Spleen (tissue), 11 donors: ENCODE measurements around the gene ZCCHC7. TPM values are rescaled to one million over a fixed set of nuclear protein-coding genes. Genes with fewer than 3 reads are reported as not detected.

Experiments used
- DNase-seq: peaks from one replicate; pipeline ENCODE4 v3.0.0-alpha.2; 2020
- H3K27ac ChIP-seq, 8 donors: fragments of 200-600 bp; sonication (generic) in 7 of 8; 1 replicate in 4 of 8; 2 replicates in 4 of 8; pipeline versions ENCODE4 v1.5.0 to v1.8.0; 2016 to 2021; ENCODE audit warnings: inconsistent platforms in 4 of 8, mild to moderate bottlenecking in 4 of 8, moderate library complexity in 1 of 8
- H3K27me3 ChIP-seq, 7 donors: fragments of 200-600 bp; sonication (generic) in 6 of 7; replicated peaks in 1 of 7; 1 replicate in 4 of 7; 2 replicates in 3 of 7; pipeline versions ENCODE4 v1.5.0 to v1.8.0; 2016 to 2021; ENCODE audit warnings: inconsistent platforms in 3 of 7, mild to moderate bottlenecking in 1 of 7
- H3K36me3 ChIP-seq, 6 donors: fragments of 200-600 bp; sonication (generic) in 5 of 6; 1 replicate in 4 of 6; 2 replicates in 2 of 6; pipeline versions ENCODE4 v1.5.0 to v1.8.0; 2016 to 2021; ENCODE audit warnings: inconsistent platforms in 2 of 6
- H3K4me1 ChIP-seq, 6 donors: fragments of 200-600 bp; sonication (generic) in 5 of 6; 1 replicate in 3 of 6; 2 replicates in 3 of 6; pipeline versions ENCODE4 v1.5.0 to v1.8.0; 2016 to 2021; ENCODE audit warnings: inconsistent platforms in 3 of 6
- H3K4me3 ChIP-seq, 8 donors: fragments of 200-600 bp; sonication (generic) in 7 of 8; 1 replicate in 4 of 8; 2 replicates in 4 of 8; pipeline versions ENCODE4 v1.5.0 to v1.8.0; 2016 to 2021; ENCODE audit warnings: inconsistent platforms in 4 of 8, mild to moderate bottlenecking in 4 of 8, moderate library complexity in 2 of 8
- H3K9me3 ChIP-seq, 8 donors: fragments of 200-600 bp; sonication (generic) in 7 of 8; 1 replicate in 4 of 8; 2 replicates in 4 of 8; pipeline versions ENCODE4 v1.5.0 to v1.8.0; 2016 to 2021; ENCODE audit warnings: inconsistent platforms in 4 of 8
- POLR2A ChIP-seq, 3 donors: fragments of 450-650 bp; IDR thresholded peaks; one replicate each; pipeline ENCODE4 v1.5.1; 2017; ENCODE audit warnings: antibody characterized with exemption in 3 of 3, mild to moderate bottlenecking in 1 of 3
- POLR2AphosphoS5 ChIP-seq, 3 donors: sonication (generic); formaldehyde crosslinking; IDR thresholded peaks; one replicate each; pipeline ENCODE4 v1.5.1; 2017; ENCODE audit warnings: antibody characterized with exemption in 3 of 3
- WGBS, 5 donors: extraction: QIAGEN DNeasy Blood & Tissue Kit in 3 of 5; methylation state at CpG; one replicate each; pipeline versions ENCODE4 v1.1.5 to v1.1.7; 2013 to 2018; 5-methylcytosine and 5-hydroxymethylcytosine counted together
- intact Hi-C: fragments of 100-400 bp; cut with DNase I; formaldehyde crosslinking; loops from one replicate; pipeline ENCODE4 v1.15.0; 2023; ENCODE audit warnings: low total_unique reads
- polyA plus RNA-seq, 3 donors: library from polyadenylated mRNA; stranded (reverse); fragments of 200-250 nt; gene quantifications; one replicate each; pipeline ENCODE4 v1.2.1, GENCODE V29; 2013
- total RNA-seq, 7 donors: library from RNA; depleted of rRNA in 3 of 7; stranded (reverse); fragments of >200 nt in 3 of 7; fragmentation: NEBNext Ultra II Directional in 4 of 7; extraction: Animal tissue kit (Norgen Biotek cat#: 25700) in 4 of 7; gene quantifications; one replicate each; pipeline versions ENCODE4 v1.1.0 to v1.2.1, GENCODE V29; 2016 to 2021
- TF ChIP-seq, protein P1 (sequence below), 11 experiments: fragments of 200-600 bp in 7 of 11; fragments of 450-650 bp in 4 of 11; sonication (generic) in 4 of 11; IDR thresholded peaks in 8 of 11; conservative IDR thresholded peaks in 3 of 11; 1 replicate in 7 of 11; 2 replicates in 4 of 11; pipeline versions ENCODE4 v1.4.0 to v1.8.0; 2016 to 2021; ENCODE audit warnings: antibody characterized with exemption in 11 of 11, inconsistent platforms in 4 of 11, mild to moderate bottlenecking in 1 of 11
- donor health status: healthy with polysubstance abuse.
- donor health status: DM: no; HTN: no; CAD: no; lungs with moderate emphysema.
- donor health status: DM: no; HTN: no; CAD: no.
- donor health status: Bipolar disorder and iron deficiency.
- donor health status: healthy.
- donor health status: DM: no; HTN: no; CAD: no.
- donor health status: DM: yes; HTN: yes; CAD: no.

The ZCCHC7 gene
- total and polyA plus RNA-seq, 10 donors: 17.0 to 50.6 (median 38.1) TPM

DNA sequence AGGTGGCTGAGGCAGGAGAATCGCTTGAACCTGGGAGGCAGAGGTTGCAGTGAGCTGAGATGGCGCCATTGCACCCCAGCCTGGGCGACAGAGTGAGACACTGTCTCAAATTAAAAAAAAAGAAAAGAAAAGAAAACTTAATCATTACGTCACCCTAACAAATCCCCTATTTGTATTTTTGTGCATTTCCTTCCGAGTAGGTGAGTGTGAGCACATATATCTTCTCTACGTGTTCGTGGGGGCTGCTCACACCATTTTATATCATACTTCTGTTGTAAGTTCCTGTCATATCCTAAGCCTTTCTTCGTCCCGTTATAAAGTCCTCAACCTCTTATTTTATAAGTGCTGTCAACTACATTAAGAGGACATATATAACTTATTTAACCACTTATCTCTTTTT lies 260.2 kb downstream of the ZCCHC7 start:
- no peaks in the 10 kb centered on the region for H3K9me3 ChIP-seq

DNA sequence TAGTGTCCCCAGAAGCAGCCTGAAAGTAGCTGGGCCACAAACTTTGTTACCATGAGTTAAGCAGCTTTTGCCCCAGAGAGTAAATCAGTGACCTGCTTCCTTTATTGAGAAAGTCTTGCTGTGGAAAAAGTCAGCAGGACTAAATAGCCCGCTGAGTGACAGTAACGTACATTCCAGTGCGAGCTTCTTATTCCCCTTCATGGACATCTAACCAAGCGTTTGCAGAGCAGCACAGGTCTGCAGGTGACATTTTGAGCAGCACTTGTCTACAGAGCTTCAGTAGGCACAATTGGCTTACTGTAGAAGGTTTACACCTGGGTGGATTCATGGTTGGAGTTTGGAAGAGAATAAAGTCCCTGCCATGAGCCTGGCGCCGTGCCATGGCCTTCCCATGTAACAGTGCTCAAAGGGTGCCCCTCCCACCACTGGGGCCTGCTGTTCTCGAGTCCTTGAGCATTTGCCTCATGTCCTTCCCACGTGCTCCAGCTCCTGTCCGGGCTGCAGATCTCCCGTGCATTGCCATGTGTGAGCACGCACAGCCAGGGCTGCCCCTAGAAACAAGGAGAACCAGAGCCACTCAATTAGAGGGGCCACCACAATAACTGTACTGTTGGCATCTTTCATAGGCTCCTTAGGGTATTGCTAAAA lies 260.8 kb downstream of the ZCCHC7 start:
- Histone ChIP-seq H3K4me1 (peaks cover 4 to 52% (median 23%) of the 10 kb centered on the region in 6 donors), H3K4me3 (no peak overlapping the region), H3K36me3 (no peaks in the 10 kb centered on the region), H3K9me3 (no peaks in the 10 kb centered on the region), H3K27me3 (no peaks in the 10 kb centered on the region), H3K27ac (peak overlapping the region in 2 of 8 donors; percentile 22 to 24)
- no peak for TF ChIP-seq POLR2A (IDR thresholded peaks at IDR 0.05)
- TF ChIP-seq, protein P1, sequence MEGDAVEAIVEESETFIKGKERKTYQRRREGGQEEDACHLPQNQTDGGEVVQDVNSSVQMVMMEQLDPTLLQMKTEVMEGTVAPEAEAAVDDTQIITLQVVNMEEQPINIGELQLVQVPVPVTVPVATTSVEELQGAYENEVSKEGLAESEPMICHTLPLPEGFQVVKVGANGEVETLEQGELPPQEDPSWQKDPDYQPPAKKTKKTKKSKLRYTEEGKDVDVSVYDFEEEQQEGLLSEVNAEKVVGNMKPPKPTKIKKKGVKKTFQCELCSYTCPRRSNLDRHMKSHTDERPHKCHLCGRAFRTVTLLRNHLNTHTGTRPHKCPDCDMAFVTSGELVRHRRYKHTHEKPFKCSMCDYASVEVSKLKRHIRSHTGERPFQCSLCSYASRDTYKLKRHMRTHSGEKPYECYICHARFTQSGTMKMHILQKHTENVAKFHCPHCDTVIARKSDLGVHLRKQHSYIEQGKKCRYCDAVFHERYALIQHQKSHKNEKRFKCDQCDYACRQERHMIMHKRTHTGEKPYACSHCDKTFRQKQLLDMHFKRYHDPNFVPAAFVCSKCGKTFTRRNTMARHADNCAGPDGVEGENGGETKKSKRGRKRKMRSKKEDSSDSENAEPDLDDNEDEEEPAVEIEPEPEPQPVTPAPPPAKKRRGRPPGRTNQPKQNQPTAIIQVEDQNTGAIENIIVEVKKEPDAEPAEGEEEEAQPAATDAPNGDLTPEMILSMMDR (IDR thresholded peaks at IDR 0.05 in 8 of 11, conservative IDR thresholded peaks at IDR 0.05 in 3 of 11): no peak
- TF ChIP-seq POLR2AphosphoS5 (IDR thresholded peaks at IDR 0.05): no peak
- intact Hi-C loops: no loop called here
- DNase-seq: no peak
- WGBS, 5 donors: 74 to 84% (median 83%) methylated on average over 10 to 11 of the region's 11 CpGs

More for the DNA sequence above, 260.2 kb downstream of the ZCCHC7 start:
- 78 to 86% (median 80%) methylated on average over 9 of the region's 9 CpGs for WGBS, 5 donors
- no peaks in the 10 kb centered on the region for H3K27me3 ChIP-seq
- no peak for DNase-seq
- H3K36me3 ChIP-seq: no peaks in the 10 kb centered on the region
- peaks cover 2 to 58% (median 24%) of the 10 kb centered on the region in 6 donors for H3K4me1 ChIP-seq
- TF ChIP-seq POLR2AphosphoS5 (IDR thresholded peaks at IDR 0.05) (no peak), POLR2A (IDR thresholded peaks at IDR 0.05) (no peak)
- TF ChIP-seq, protein P1 (IDR thresholded peaks at IDR 0.05 in 8 of 11, conservative IDR thresholded peaks at IDR 0.05 in 3 of 11): no peak
- H3K4me3 ChIP-seq: no peak overlapping the region
- intact Hi-C loops: no loop called here
- no peak overlapping the region for H3K27ac ChIP-seq

DNA sequence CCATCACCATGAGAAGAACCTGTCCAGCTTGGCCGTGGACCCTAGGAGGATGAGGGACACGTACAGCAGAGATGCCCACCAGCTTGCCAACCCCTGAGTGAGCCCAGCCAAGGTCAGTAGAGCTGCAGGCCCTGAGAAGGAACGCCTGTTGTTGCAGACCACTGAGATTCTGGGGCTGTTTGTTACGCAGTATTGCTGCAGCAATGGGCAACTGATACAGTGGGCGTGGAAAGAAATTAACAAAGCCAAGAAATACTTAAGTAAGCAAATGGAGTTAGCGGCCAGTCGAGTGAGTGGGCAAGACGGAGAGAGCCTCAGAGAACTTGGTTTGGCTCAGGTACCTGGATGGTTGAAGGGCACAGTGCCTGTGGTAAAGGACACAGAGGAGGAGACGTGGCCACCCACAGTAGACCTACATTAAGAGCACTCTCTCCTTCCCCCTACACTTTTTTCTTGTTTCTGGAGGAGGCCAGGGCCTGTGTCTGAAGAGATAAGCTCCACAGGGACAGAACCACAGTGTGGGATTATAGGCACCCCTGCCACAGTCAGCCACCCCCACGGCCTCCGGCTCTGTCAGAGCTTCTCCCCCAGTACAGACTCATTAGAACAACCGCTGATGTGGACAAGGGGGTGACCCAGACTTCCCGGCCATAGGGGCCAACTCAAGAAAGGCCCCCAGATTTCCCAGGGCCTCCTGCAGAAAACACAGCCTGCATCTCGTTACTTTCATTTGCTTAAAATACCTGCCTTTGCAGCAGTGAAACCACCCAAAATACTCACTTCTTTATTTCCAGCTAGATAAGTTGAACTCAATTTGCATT lies 262.0 kb downstream of the ZCCHC7 start:
- H3K4me1 ChIP-seq: peaks cover 4 to 45% (median 23%) of the 10 kb centered on the region in 6 donors
- WGBS, 5 donors: 66 to 81% (median 77%) methylated on average over 14 of the region's 14 CpGs
- no peak for DNase-seq
- H3K9me3 ChIP-seq: no peaks in the 10 kb centered on the region
- H3K27ac ChIP-seq: peak overlapping the region in 7 of 8 donors; percentile 15 to 71 (median 65)
- no peaks in the 10 kb centered on the region for H3K27me3 ChIP-seq
- H3K4me3 ChIP-seq: no peak overlapping the region
- no peaks in the 10 kb centered on the region for H3K36me3 ChIP-seq
- intact Hi-C loops: no loop called here
- no peak for TF ChIP-seq POLR2A (IDR thresholded peaks at IDR 0.05)
- TF ChIP-seq, protein P1 (IDR thresholded peaks at IDR 0.05 in 8 of 11, conservative IDR thresholded peaks at IDR 0.05 in 3 of 11): no peak
- no peak for TF ChIP-seq POLR2AphosphoS5 (IDR thresholded peaks at IDR 0.05)

DNA sequence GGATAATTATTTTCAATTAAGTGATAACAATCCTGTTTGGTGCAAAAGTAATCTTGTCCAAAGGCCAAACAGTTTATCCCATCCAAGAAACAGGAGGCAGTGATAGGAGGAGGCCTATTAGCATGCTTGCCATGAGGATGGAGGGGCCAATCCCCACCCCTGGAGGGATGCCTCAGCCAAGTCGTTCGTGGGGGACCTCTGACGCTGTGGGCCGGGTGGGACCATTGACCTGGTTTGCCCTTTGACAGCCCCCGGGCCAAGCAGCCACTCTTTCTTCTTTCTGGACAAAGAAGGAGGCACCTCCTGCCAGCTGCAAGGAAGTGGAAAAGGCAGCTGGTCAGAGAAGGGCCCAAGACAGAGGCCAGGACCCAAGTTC lies 262.6 kb downstream of the ZCCHC7 start:
- Histone ChIP-seq H3K4me1 (peaks cover 4 to 47% (median 23%) of the 10 kb centered on the region in 6 donors), H3K27ac (peak overlapping the region in 7 of 8 donors; percentile 15 to 71 (median 42)), H3K27me3 (no peaks in the 10 kb centered on the region), H3K36me3 (no peaks in the 10 kb centered on the region), H3K9me3 (no peaks in the 10 kb centered on the region), H3K4me3 (no peak overlapping the region)
- no peak for DNase-seq
- WGBS, 5 donors: 59 to 61% (median 60%) methylated on average over 5 of the region's 5 CpGs; no CpG with 5 or more reads in 1 of the 5 donors
- intact Hi-C loops: no loop called here
- TF ChIP-seq POLR2A (IDR thresholded peaks at IDR 0.05): no peak
- TF ChIP-seq, protein P1 (IDR thresholded peaks at IDR 0.05 in 8 of 11, conservative IDR thresholded peaks at IDR 0.05 in 3 of 11): no peak
- no peak for TF ChIP-seq POLR2AphosphoS5 (IDR thresholded peaks at IDR 0.05)
